IMR-90 (cell line): Measurements from ENCODE around the gene HRH4. TPM values are rescaled to one million over a fixed set of nuclear protein-coding genes. Genes with fewer than 3 reads are reported as not detected.

Experiments used
- ATAC-seq: fragments of 200-7000 bp; cut with Tn5 transposase; 2 replicates; pipeline ENCODE4 v1.9.1; 2020; ENCODE audit warnings: low read depth, mild to moderate bottlenecking, moderate library complexity
- BruUV-seq: library from RNA; stranded (reverse); fragments of 400-500 nt; replicated peaks from 2 replicates; lab custom pipeline; 2021; lab: Mats Ljungman, UMichigan
- CTCF ChIA-PET: fragments of 300-600 bp; formaldehyde crosslinking; extraction: SDS; loops from one replicate; lab custom pipeline; 2021; ENCODE audit warnings: antibody characterized with exemption; lab: Yijun Ruan, JAX
- POLR2A ChIA-PET: fragments of 300-600 bp; sonication (Branson Sonifier 250); formaldehyde crosslinking; loops from one replicate; lab custom pipeline; 2022; ENCODE audit warnings: antibody characterized with exemption; ENCODE audit not compliant: unreplicated experiment; lab: Charles Lee
- DNase-seq: peaks from one replicate; pipeline ENCODE4 v3.0.0; 2013
- H2AFZ ChIP-seq: replicated peaks from 2 replicates; pipeline ENCODE3; 2013; ENCODE audit warnings: low read length, mild to moderate bottlenecking; ENCODE audit not compliant: poor library complexity
- H2AK5ac ChIP-seq: 2 replicates; pipeline ENCODE4 v1.6.1; 2013; ENCODE audit warnings: low read depth, low read length, inconsistent platforms
- H2AK9ac ChIP-seq: replicated peaks from 2 replicates; pipeline ENCODE3; 2013; ENCODE audit warnings: mild to moderate bottlenecking, low read depth, low read length, moderate library complexity; ENCODE audit not compliant: poor library complexity
- H2BK120ac ChIP-seq: 2 replicates; pipeline ENCODE4 v1.6.1; 2013; ENCODE audit warnings: low read depth, low read length, inconsistent platforms
- H2BK15ac ChIP-seq: 3 replicates; pipeline ENCODE4 v1.6.1; 2013; ENCODE audit warnings: low read depth, low read length, inconsistent platforms
- H2BK20ac ChIP-seq: 2 replicates; pipeline ENCODE4 v1.6.1; 2013; ENCODE audit warnings: low read depth, mild to moderate bottlenecking, inconsistent platforms, low read length, moderate library complexity
- H2BK5ac ChIP-seq: 2 replicates; pipeline ENCODE4 v1.6.1; 2013; ENCODE audit warnings: mild to moderate bottlenecking, low read depth, low read length, inconsistent platforms; ENCODE audit not compliant: poor library complexity, severe bottlenecking
- H3K14ac ChIP-seq: replicated peaks from 2 replicates; pipeline ENCODE4 v1.6.1; 2013; ENCODE audit warnings: low read depth, low read length, inconsistent platforms
- H3K18ac ChIP-seq: 2 replicates; pipeline ENCODE4 v1.6.1; 2013; ENCODE audit warnings: low read depth, low read length, control low read depth
- H3K23ac ChIP-seq: 2 replicates; pipeline ENCODE4 v1.6.1; 2013; ENCODE audit warnings: low read depth, low read length, inconsistent platforms
- H3K27ac ChIP-seq: 2 replicates; pipeline ENCODE4 v1.5.1; 2013; ENCODE audit warnings: mild to moderate bottlenecking, control low read depth, low read length; ENCODE audit not compliant: insufficient read depth
- H3K27me3 ChIP-seq: 2 replicates; pipeline ENCODE4 v1.6.1; 2013; ENCODE audit warnings: low read length; ENCODE audit not compliant: control insufficient read depth, insufficient read depth
- H3K36me3 ChIP-seq: 2 replicates; pipeline ENCODE4 v1.6.1; 2013; ENCODE audit warnings: low read length, mixed read lengths; ENCODE audit not compliant: control insufficient read depth, insufficient read depth
- H3K4ac ChIP-seq: 2 replicates; pipeline ENCODE4 v1.6.1; 2013; ENCODE audit warnings: low read depth, low read length, inconsistent platforms
- H3K4me1 ChIP-seq: 2 replicates; pipeline ENCODE4 v1.6.1; 2013; ENCODE audit warnings: low read length, mixed read lengths; ENCODE audit not compliant: control insufficient read depth, insufficient read depth
- H3K4me2 ChIP-seq: 2 replicates; pipeline ENCODE4 v1.6.1; 2013; ENCODE audit warnings: low read depth, mild to moderate bottlenecking, control low read depth, low read length, moderate library complexity
- H3K4me3 ChIP-seq: 2 replicates; pipeline ENCODE4 v1.5.1; 2013; ENCODE audit warnings: low read depth, mild to moderate bottlenecking, control low read depth, low read length, moderate library complexity; ENCODE audit not compliant: insufficient read depth
- H3K56ac ChIP-seq: 2 replicates; pipeline ENCODE4 v1.6.1; 2013; ENCODE audit warnings: low read length, inconsistent platforms; ENCODE audit not compliant: insufficient read depth; ENCODE audit errors: extremely low read depth
- H3K79me1 ChIP-seq, 2 experiments: 2 replicates each; pipeline ENCODE4 v1.6.1; 2013; ENCODE audit warnings: low read length in 2 of 2, inconsistent platforms in 1 of 2, low read depth in 1 of 2
- H3K9ac ChIP-seq: 2 replicates; pipeline ENCODE4 v1.6.1; 2013; ENCODE audit warnings: low read depth, low read length, control low read depth
- H3K9me1 ChIP-seq: 2 replicates; pipeline ENCODE4 v1.6.1; 2013; ENCODE audit warnings: low read length, inconsistent platforms; ENCODE audit not compliant: insufficient read depth
- H3K9me3 ChIP-seq: 2 replicates; pipeline ENCODE4 v1.6.1; 2013; ENCODE audit warnings: low read length; ENCODE audit not compliant: control insufficient read depth, insufficient read depth
- H4K20me1 ChIP-seq: 2 replicates; pipeline ENCODE4 v1.6.1; 2013; ENCODE audit warnings: low read length, inconsistent platforms; ENCODE audit not compliant: insufficient read depth
- H4K5ac ChIP-seq: 2 replicates; pipeline ENCODE4 v1.6.1; 2013; ENCODE audit warnings: mild to moderate bottlenecking, low read depth, low read length, control low read depth
- H4K8ac ChIP-seq, 2 experiments: 2 replicates each; pipeline ENCODE4 v1.6.1; 2013; ENCODE audit warnings: low read depth in 2 of 2, low read length in 2 of 2, control low read depth in 1 of 2, inconsistent platforms in 1 of 2
- H4K91ac ChIP-seq: 2 replicates; pipeline ENCODE4 v1.6.1; 2013; ENCODE audit warnings: low read depth, low read length, inconsistent platforms; ENCODE audit not compliant: insufficient read depth
- MAFK ChIP-seq: IDR thresholded peaks from 2 replicates; pipeline ENCODE4 v1.6.1; 2012; ENCODE audit warnings: low read depth, low read length, improper control_type of control experiment
- NFE2L2 ChIP-seq: fragments of 150-350 bp; IDR thresholded peaks from 2 replicates; pipeline ENCODE4 v1.6.1; 2016; ENCODE audit warnings: low read depth, mild to moderate bottlenecking, low read length
- POLR2A ChIP-seq: IDR thresholded peaks from 2 replicates; pipeline ENCODE4 v1.6.1; 2012; ENCODE audit warnings: mild to moderate bottlenecking, low read depth, low read length
- RAD21 ChIP-seq: IDR thresholded peaks from 2 replicates; pipeline ENCODE4 v1.6.1; 2012; ENCODE audit warnings: low read length, improper control_type of control experiment
- RFX5 ChIP-seq: IDR thresholded peaks from 2 replicates; pipeline ENCODE4 v1.8.0; 2012; ENCODE audit warnings: low read depth, mild to moderate bottlenecking, low read length, moderate library complexity
- WGBS, 2 experiments: methylation state at CpG; one replicate each; pipeline versions ENCODE4 v1.1.5 to v1.1.7; 2013; ENCODE audit warnings: missing lambda C conversion rate in 2 of 2; ENCODE audit not compliant: insufficient read length in 1 of 2; ENCODE audit errors: extremely low coverage in 2 of 2; 5-methylcytosine and 5-hydroxymethylcytosine counted together
- dilution Hi-C: fragments of 300-500 bp; cut with HindIII; formaldehyde crosslinking; loops from one replicate; pipeline ENCODE4 v1.14.3; 2018; ENCODE audit warnings: low sequenced_read_pairs; ENCODE audit not compliant: unreplicated experiment
- in situ Hi-C: fragments of 300-500 bp; cut with MboI; formaldehyde crosslinking; loops from 3 replicates; pipeline ENCODE4 v1.14.3; 2019; ENCODE audit warnings: low sequenced_read_pairs, inconsistent platforms, mixed read lengths
- intact Hi-C: fragments of 100-400 bp; cut with micrococcal nuclease; formaldehyde crosslinking; loops from 2 replicates; pipeline ENCODE4 v1.10.0; 2022
- polyA plus RNA-seq, 3 experiments: library from polyadenylated mRNA; depleted of rRNA; stranded (reverse); fragments of >200 nt; gene quantifications; 2 replicates each; pipeline ENCODE4 v1.2.3, GENCODE V29; 2012; ENCODE audit warnings: low replicate concordance in 1 of 3
- total RNA-seq: library from RNA; depleted of rRNA; stranded (reverse); fragments of >200 nt; gene quantifications from 2 replicates; pipeline ENCODE4 v1.2.3, GENCODE V29; 2012
- TF ChIP-seq, protein P1 (sequence below): conservative IDR thresholded peaks from 2 replicates; pipeline ENCODE4 v1.5.1; 2012; ENCODE audit warnings: mild to moderate bottlenecking, low read depth, low read length, improper control_type of control experiment
- TF ChIP-seq, protein P2 (sequence below): fragments of 150-350 bp; IDR thresholded peaks from 2 replicates; pipeline ENCODE4 v1.6.1; 2017; ENCODE audit warnings: mild to moderate bottlenecking, antibody characterized with exemption, low read length, low read depth

Gene HRH4
- total and polyA plus RNA-seq, 2 of the 4 experiments (the other 2 are of a cell fraction): not detected

DNA sequence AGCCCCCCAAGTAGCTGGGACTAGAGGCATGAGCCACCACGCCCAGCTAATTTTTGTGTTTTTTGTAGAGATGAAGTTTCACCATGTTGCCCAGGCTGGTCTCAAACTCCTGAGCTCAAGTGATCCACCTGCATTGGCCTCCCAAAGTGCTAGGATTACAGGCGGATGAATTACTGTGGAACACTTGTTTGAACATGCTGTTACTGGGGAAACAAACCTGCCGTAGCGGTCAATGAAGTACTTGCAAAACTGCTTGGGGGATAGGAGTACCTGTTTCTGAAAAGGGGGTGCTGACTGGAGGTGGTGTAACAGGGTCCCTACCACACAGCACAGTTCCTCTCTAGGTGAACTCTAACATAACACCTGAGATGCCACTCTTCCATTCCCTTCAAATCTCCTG is 39.9 kb upstream of the HRH4 start:
- Histone ChIP-seq H3K56ac (no peak overlapping the region), H3K9me1 (no peaks in the 10 kb centered on the region), H4K5ac (no peak overlapping the region), H3K27me3 (peaks cover 16% of the 10 kb centered on the region), H3K36me3 (no peaks in the 10 kb centered on the region), H2AK9ac (no peak overlapping the region), H4K20me1 (no peaks in the 10 kb centered on the region), H3K4me2 (no peak overlapping the region), H3K23ac (no peak overlapping the region), H2BK15ac (no peak overlapping the region), H3K9ac (no peak overlapping the region), H3K4me3 (no peak overlapping the region), H2BK20ac (no peak overlapping the region), H2AK5ac (no peak overlapping the region), H4K8ac (no peak overlapping the region), H3K14ac (no peak overlapping the region), H3K4me1 (no peaks in the 10 kb centered on the region), H3K4ac (no peak overlapping the region), H2BK5ac (no peak overlapping the region), H3K27ac (no peak overlapping the region), H3K9me3 (no peaks in the 10 kb centered on the region), H2AFZ (no peak overlapping the region), H3K79me1 (no peaks in the 10 kb centered on the region), H3K18ac (no peak overlapping the region), H2BK120ac (no peak overlapping the region), H4K91ac (no peak overlapping the region)
- ChIA-PET CTCF (no interaction called here), POLR2A (no interaction called here)
- WGBS, 2 experiments: 40% methylated on average over 1 of the region's 4 CpGs; no CpG with 5 or more reads in 1 of the 2 experiments
- intact Hi-C loops: no loop called here
- ATAC-seq: no peak
- no peak for DNase-seq
- BruUV-seq: no TSS peak
- dilution Hi-C loops: no loop called here
- in situ Hi-C loops: no loop called here
- TF ChIP-seq, protein P1, sequence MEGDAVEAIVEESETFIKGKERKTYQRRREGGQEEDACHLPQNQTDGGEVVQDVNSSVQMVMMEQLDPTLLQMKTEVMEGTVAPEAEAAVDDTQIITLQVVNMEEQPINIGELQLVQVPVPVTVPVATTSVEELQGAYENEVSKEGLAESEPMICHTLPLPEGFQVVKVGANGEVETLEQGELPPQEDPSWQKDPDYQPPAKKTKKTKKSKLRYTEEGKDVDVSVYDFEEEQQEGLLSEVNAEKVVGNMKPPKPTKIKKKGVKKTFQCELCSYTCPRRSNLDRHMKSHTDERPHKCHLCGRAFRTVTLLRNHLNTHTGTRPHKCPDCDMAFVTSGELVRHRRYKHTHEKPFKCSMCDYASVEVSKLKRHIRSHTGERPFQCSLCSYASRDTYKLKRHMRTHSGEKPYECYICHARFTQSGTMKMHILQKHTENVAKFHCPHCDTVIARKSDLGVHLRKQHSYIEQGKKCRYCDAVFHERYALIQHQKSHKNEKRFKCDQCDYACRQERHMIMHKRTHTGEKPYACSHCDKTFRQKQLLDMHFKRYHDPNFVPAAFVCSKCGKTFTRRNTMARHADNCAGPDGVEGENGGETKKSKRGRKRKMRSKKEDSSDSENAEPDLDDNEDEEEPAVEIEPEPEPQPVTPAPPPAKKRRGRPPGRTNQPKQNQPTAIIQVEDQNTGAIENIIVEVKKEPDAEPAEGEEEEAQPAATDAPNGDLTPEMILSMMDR: no peak
- no peak for TF ChIP-seq RFX5
- TF ChIP-seq NFE2L2: no peak
- no peak for TF ChIP-seq POLR2A
- no peak for TF ChIP-seq MAFK
- TF ChIP-seq RAD21: no peak
- TF ChIP-seq, protein P2, sequence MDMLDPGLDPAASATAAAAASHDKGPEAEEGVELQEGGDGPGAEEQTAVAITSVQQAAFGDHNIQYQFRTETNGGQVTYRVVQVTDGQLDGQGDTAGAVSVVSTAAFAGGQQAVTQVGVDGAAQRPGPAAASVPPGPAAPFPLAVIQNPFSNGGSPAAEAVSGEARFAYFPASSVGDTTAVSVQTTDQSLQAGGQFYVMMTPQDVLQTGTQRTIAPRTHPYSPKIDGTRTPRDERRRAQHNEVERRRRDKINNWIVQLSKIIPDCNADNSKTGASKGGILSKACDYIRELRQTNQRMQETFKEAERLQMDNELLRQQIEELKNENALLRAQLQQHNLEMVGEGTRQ: no peak
